Duodenal mucosa (tissue), 2 donors: ENCODE results near the gene ASIC3.

ENCODE experiments used
- H3K27ac ChIP-seq: one replicate; pipeline ENCODE4 v1.7.0; 2013; ENCODE audit warnings: low read depth, low read length
- H3K27me3 ChIP-seq, 2 donors: one replicate each; pipeline ENCODE4 v1.7.0; 2013; ENCODE audit warnings: low read length in 2 of 2, control low read depth in 1 of 2; ENCODE audit not compliant: insufficient read depth in 2 of 2, control insufficient read depth in 1 of 2
- H3K36me3 ChIP-seq, 2 donors: one replicate each; pipeline ENCODE4 v1.7.0; 2013; ENCODE audit warnings: low read length in 2 of 2, control low read depth in 1 of 2; ENCODE audit not compliant: insufficient read depth in 2 of 2, control insufficient read depth in 1 of 2
- H3K4me1 ChIP-seq, 2 donors: one replicate each; pipeline ENCODE4 v1.7.0; 2013; ENCODE audit warnings: low read length in 2 of 2, control low read depth in 1 of 2; ENCODE audit not compliant: insufficient read depth in 2 of 2, control insufficient read depth in 1 of 2
- H3K4me3 ChIP-seq, 2 donors: one replicate each; pipeline ENCODE4 v1.7.0; 2013; ENCODE audit warnings: low read length in 2 of 2, low read depth in 1 of 2
- H3K9ac ChIP-seq, 2 donors: one replicate each; pipeline ENCODE4 v1.7.0; 2013; ENCODE audit warnings: low read length in 2 of 2, low read depth in 1 of 2
- H3K9me3 ChIP-seq, 2 donors: one replicate each; pipeline ENCODE4 v1.7.0; 2013; ENCODE audit warnings: low read length in 2 of 2, control low read depth in 1 of 2; ENCODE audit not compliant: control insufficient read depth in 1 of 2

Gene ASIC3

DNA sequence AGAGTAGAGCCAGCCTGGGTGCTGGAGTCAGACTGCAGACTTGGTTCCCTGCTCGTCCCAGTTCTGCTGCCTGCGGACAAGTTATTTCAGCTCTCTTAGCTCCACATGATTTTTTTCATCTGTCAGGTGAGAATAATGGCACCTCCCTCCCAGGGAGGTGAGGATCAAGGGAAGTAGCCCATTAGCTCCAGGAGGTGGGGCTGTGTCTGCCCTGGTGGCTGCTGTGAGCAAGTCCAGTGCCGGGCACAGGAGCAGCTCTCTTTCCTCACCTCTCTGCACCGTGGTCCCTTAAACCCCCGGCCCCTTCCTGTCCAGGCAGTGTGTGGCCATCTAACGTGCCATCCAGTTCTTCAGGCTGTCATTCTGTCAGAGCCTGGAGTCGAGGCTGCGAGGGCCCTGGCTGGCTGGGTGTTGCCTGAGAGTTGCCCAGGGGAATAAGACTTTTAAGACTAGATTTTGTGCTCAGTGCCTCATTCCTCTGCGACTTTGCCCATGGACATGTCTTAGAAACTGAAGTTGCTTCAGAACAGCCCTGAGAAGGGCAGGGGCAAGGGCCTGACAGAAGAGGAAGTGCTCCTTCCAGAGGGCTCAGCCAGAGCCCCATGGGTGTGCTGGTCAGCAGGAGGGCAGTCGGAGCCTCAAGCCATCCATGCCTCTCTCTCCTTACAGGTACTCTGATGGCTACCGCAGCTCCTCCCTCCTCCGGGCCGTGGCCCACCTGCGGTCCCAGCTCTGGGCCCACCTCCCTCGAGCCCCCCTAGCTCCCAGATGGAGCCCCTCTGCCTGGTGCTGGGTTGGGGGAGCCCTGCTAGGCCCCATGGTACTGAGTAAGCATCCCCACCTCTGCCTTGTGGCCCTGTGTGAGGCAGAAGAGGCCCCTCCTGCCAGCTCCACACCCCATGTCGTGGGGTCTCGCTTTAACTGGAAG lies 15.1 kb upstream of the ASIC3 start:
- no peak overlapping the region for H3K4me3 ChIP-seq
- no peak overlapping the region for H3K9ac ChIP-seq
- H3K4me1 ChIP-seq = peaks cover 0 to 6% of the 10 kb centered on the region in 2 donors
- H3K9me3 ChIP-seq = no peaks in the 10 kb centered on the region
- no peaks in the 10 kb centered on the region for H3K27me3 ChIP-seq
- peaks cover 17 to 44% of the 10 kb centered on the region in 2 donors for H3K36me3 ChIP-seq
- no peak overlapping the region for H3K27ac ChIP-seq

GRCh38 chr7:151033864-151034249 lies 14.5 kb upstream of the ASIC3 start:
- Histone ChIP-seq H3K9ac (no peak overlapping the region), H3K9me3 (no peaks in the 10 kb centered on the region), H3K27ac (no peak overlapping the region), H3K4me1 (peaks cover 1 to 8% of the 10 kb centered on the region in 2 donors), H3K36me3 (peaks cover 17 to 44% of the 10 kb centered on the region in 2 donors), H3K4me3 (no peak overlapping the region), H3K27me3 (no peaks in the 10 kb centered on the region)

DNA sequence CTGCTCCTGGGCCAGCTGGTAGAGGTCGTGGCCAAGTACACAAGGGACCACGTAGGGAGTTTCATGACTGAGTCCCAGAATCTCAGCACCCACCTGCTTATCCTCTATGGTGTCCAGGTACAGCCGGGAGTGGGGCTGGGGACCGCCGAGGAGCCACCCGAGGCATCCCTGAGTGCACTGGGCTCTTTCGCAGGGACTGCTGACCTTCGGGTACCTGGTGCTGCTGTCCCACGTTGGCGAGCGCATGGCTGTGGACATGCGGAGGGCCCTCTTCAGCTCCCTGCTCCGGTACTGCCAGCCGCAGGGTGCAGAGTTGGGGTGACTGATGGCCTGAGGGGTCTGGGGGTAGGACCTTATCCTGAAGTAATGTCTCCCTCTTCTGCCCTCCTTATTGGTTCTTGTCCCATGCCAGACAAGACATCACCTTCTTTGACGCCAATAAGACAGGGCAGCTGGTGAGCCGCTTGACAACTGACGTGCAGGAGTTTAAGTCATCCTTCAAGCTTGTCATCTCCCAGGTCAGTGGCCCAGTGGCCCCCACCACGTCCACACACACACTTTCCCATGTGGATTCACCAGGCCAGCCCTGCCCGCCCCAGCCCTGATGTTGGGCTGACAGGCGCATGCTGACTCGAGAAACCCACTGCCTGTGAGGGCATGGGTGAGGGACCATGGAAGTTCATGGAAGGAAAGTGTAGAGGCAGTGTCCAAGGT lies 13.9 kb upstream of the ASIC3 start:
- peaks cover 17 to 44% of the 10 kb centered on the region in 2 donors for H3K36me3 ChIP-seq
- no peak overlapping the region for H3K4me3 ChIP-seq
- no peaks in the 10 kb centered on the region for H3K9me3 ChIP-seq
- H3K4me1 ChIP-seq = peaks cover 8% of the 10 kb centered on the region in 2 donors
- H3K27ac ChIP-seq = no peak overlapping the region
- no peaks in the 10 kb centered on the region for H3K27me3 ChIP-seq
- no peak overlapping the region for H3K9ac ChIP-seq

DNA sequence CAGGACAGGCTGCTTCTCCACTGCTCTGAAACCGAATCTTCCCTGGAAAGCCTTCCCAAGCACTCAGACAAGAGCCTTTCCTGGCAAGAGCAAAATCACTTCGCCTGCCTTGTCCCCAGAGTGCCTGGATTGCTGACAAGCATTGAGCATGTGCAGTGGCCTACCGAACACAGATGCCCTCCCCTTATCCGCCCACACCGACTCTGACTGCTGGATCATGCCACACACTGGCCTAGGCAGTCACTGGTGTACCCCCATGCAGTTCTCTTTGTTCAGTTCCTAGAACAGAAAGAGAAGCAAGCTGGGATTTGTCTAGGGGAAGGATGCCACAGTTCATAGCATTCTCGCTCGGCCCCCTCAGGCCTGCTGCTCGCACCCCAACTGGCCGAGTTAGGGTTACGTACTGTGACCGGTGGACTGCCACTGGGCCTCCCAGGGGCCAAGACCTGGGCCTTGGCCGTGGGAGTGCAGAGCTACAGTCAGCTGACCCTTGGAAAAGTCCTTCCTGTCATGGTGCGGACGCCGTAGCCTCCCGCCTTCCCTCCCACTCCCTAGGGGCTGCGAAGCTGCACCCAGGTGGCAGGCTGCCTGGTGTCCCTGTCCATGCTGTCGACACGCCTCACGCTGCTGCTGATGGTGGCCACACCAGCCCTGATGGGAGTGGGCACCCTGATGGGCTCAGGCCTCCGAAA lies 13.2 kb upstream of the ASIC3 start:
- Histone ChIP-seq H3K36me3 (peaks cover 17 to 44% of the 10 kb centered on the region in 2 donors), H3K4me1 (peaks cover 9 to 12% of the 10 kb centered on the region in 2 donors), H3K9me3 (no peaks in the 10 kb centered on the region), H3K27ac (no peak overlapping the region), H3K9ac (no peak overlapping the region), H3K4me3 (no peak overlapping the region), H3K27me3 (no peaks in the 10 kb centered on the region)

DNA sequence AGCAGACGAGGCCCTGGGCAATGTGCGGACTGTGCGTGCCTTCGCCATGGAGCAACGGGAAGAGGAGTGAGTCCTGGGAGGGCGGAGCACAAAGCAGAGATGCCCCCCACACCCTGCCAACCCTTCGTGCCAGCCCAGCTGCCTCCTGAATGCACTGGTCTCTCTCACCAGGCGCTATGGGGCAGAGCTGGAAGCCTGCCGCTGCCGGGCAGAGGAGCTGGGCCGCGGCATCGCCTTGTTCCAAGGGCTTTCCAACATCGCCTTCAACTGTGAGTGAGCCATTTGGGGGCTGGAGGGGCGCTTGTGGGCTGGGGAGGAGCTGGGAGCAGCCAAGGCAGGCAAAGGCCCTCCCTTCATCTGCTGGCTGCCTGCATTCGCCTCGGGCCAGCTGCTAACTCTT lies 12.4 kb upstream of the ASIC3 start:
- Histone ChIP-seq H3K36me3 (peaks cover 17 to 44% of the 10 kb centered on the region in 2 donors), H3K9ac (no peak overlapping the region)

GRCh38 chr7:151038951-151039849 lies 9.1 kb upstream of the ASIC3 start:
- Histone ChIP-seq H3K36me3 (peaks cover 17 to 39% of the 10 kb centered on the region in 2 donors), H3K9ac (no peak overlapping the region), H3K4me1 (peaks cover 9 to 12% of the 10 kb centered on the region in 2 donors), H3K27me3 (no peaks in the 10 kb centered on the region), H3K9me3 (no peaks in the 10 kb centered on the region), H3K4me3 (no peak overlapping the region), H3K27ac (no peak overlapping the region)

More for the DNA sequence above, 12.4 kb upstream of the ASIC3 start:
- H3K4me1 ChIP-seq = peaks cover 9 to 12% of the 10 kb centered on the region in 2 donors
- H3K27me3 ChIP-seq = no peaks in the 10 kb centered on the region
- no peak overlapping the region for H3K4me3 ChIP-seq
- no peak overlapping the region for H3K27ac ChIP-seq
- no peaks in the 10 kb centered on the region for H3K9me3 ChIP-seq

- no peaks in the 10 kb centered on the region for H3K9me3 ChIP-seq
- peaks cover 9 to 12% of the 10 kb centered on the region in 2 donors for H3K4me1 ChIP-seq
- H3K27me3 ChIP-seq = no peaks in the 10 kb centered on the region
- no peak overlapping the region for H3K9ac ChIP-seq
- peaks cover 13 to 36% of the 10 kb centered on the region in 2 donors for H3K36me3 ChIP-seq
- no peak overlapping the region for H3K4me3 ChIP-seq
- H3K27ac ChIP-seq = no peak overlapping the region
Measured at GRCh38 chr7:151039850-151040548, 8.3 kb upstream of the ASIC3 start.

DNA sequence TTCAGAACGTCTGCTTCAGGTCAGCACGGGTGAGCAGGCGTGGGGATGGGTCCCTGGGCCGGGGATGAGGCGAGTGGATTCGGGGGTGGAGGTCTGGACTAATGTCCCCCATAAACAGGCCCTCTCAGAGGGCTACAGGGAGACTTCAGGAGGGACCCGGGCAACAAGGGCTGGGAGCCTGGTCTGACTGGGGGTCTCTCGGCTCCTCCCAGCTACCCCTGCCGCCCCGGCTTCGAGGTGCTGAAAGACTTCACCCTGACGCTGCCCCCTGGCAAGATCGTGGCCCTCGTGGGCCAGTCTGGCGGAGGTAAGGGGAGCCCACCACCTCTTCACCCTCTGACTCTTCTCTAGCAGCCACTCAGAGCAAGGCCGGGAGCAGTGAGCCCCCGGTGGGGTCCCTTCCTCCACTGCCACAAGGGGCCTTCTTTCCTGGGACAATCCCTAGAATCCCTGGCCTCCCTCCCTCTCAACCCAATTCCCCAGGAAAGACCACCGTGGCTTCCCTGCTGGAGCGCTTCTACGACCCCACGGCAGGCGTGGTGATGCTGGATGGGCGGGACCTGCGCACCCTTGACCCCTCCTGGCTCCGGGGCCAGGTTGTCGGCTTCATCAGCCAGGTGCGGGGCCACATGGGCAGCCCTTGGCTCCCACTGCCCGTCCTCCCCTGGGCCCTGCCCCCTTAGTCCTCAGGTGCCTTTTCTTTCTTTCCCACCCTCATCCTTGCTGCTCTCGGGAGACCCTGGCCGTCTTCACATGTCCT lies 7.5 kb upstream of the ASIC3 start:
- Histone ChIP-seq H3K4me3 (no peak overlapping the region), H3K9me3 (no peaks in the 10 kb centered on the region), H3K9ac (no peak overlapping the region), H3K4me1 (peaks cover 9 to 12% of the 10 kb centered on the region in 2 donors), H3K36me3 (peaks cover 7 to 31% of the 10 kb centered on the region in 2 donors), H3K27ac (no peak overlapping the region), H3K27me3 (no peaks in the 10 kb centered on the region)
